Osteoblast (primary cell): ENCODE measurements around the gene PMP22. TPM values are rescaled to one million over a fixed set of nuclear protein-coding genes. Genes with fewer than 3 reads are reported as not detected.

Source experiments
- DNase-seq: peaks from one replicate; pipeline ENCODE4 v3.0.0; 2011; ENCODE audit warnings: low spot score, mixed read lengths; ENCODE audit not compliant: insufficient read length; ENCODE audit errors: missing footprints
- H2AFZ ChIP-seq: 2 replicates; pipeline ENCODE4 v1.6.0; 2011; ENCODE audit warnings: mild to moderate bottlenecking, low read length
- H3K27ac ChIP-seq: 2 replicates; pipeline ENCODE4 v1.5.1; 2011; ENCODE audit warnings: mild to moderate bottlenecking, low read depth, low read length, moderate library complexity
- H3K27me3 ChIP-seq: 2 replicates; pipeline ENCODE4 v1.6.0; 2012; ENCODE audit warnings: mild to moderate bottlenecking, control low read depth, inconsistent platforms, low read length, moderate library complexity; ENCODE audit not compliant: insufficient read depth
- H3K36me3 ChIP-seq: 2 replicates; pipeline ENCODE4 v1.5.1; 2011; ENCODE audit warnings: mild to moderate bottlenecking, low read length, control low read depth, moderate library complexity; ENCODE audit not compliant: insufficient read depth
- H3K4me1 ChIP-seq: 2 replicates; pipeline ENCODE4 v1.5.1; 2011; ENCODE audit warnings: mild to moderate bottlenecking, low read length, control low read depth, moderate library complexity; ENCODE audit not compliant: insufficient read depth
- H3K4me2 ChIP-seq: 2 replicates; pipeline ENCODE4 v1.6.0; 2011; ENCODE audit warnings: mild to moderate bottlenecking, low read length; ENCODE audit not compliant: insufficient read depth
- H3K4me3 ChIP-seq: fragments of 200-600 bp; sonication (generic); 3 replicates; pipeline ENCODE4 v1.5.1; 2012; ENCODE audit warnings: mild to moderate bottlenecking, low read length, inconsistent platforms; ENCODE audit not compliant: insufficient read depth
- H3K79me2 ChIP-seq: 2 replicates; pipeline ENCODE4 v1.6.0; 2012; ENCODE audit warnings: mild to moderate bottlenecking, low read length, control low read depth, inconsistent platforms; ENCODE audit not compliant: insufficient read depth
- H3K9me3 ChIP-seq: 2 replicates; pipeline ENCODE4 v1.5.1; 2011; ENCODE audit warnings: low read depth, low read length, control low read depth
- H4K20me1 ChIP-seq: 2 replicates; pipeline ENCODE4 v1.6.0; 2012; ENCODE audit warnings: mild to moderate bottlenecking, low read length, control low read depth; ENCODE audit not compliant: insufficient read depth
- total RNA-seq: library from RNA; depleted of rRNA; stranded (reverse); fragments of >200 nt; gene quantifications from 2 replicates; pipeline ENCODE4 v1.2.3, GENCODE V29; 2012
- TF ChIP-seq, protein P1 (sequence below): IDR thresholded peaks from 2 replicates; pipeline ENCODE4 v1.5.1; 2011; ENCODE audit warnings: mild to moderate bottlenecking, low read depth, low read length, moderate library complexity; ENCODE audit errors: extremely low read depth

PMP22 gene
- total RNA-seq, 1 donor, result 163 TPM

GRCh38 chr17:15285466-15285865 lies 20.3 kb upstream of the PMP22 start:
- H4K20me1 ChIP-seq, result no peaks in the 10 kb centered on the region
- no peak for DNase-seq
- TF ChIP-seq, protein P1, sequence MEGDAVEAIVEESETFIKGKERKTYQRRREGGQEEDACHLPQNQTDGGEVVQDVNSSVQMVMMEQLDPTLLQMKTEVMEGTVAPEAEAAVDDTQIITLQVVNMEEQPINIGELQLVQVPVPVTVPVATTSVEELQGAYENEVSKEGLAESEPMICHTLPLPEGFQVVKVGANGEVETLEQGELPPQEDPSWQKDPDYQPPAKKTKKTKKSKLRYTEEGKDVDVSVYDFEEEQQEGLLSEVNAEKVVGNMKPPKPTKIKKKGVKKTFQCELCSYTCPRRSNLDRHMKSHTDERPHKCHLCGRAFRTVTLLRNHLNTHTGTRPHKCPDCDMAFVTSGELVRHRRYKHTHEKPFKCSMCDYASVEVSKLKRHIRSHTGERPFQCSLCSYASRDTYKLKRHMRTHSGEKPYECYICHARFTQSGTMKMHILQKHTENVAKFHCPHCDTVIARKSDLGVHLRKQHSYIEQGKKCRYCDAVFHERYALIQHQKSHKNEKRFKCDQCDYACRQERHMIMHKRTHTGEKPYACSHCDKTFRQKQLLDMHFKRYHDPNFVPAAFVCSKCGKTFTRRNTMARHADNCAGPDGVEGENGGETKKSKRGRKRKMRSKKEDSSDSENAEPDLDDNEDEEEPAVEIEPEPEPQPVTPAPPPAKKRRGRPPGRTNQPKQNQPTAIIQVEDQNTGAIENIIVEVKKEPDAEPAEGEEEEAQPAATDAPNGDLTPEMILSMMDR, result no peak
- H3K4me2 ChIP-seq, result no peak overlapping the region
- H3K4me3 ChIP-seq, result no peak overlapping the region
- no peaks in the 10 kb centered on the region for H3K9me3 ChIP-seq
- no peaks in the 10 kb centered on the region for H3K36me3 ChIP-seq
- H3K27ac ChIP-seq, result no peak overlapping the region
- H3K27me3 ChIP-seq, result no peaks in the 10 kb centered on the region
- peaks cover 18% of the 10 kb centered on the region for H3K4me1 ChIP-seq
- H2AFZ ChIP-seq, result no peak overlapping the region
- H3K79me2 ChIP-seq, result no peaks in the 10 kb centered on the region

DNA sequence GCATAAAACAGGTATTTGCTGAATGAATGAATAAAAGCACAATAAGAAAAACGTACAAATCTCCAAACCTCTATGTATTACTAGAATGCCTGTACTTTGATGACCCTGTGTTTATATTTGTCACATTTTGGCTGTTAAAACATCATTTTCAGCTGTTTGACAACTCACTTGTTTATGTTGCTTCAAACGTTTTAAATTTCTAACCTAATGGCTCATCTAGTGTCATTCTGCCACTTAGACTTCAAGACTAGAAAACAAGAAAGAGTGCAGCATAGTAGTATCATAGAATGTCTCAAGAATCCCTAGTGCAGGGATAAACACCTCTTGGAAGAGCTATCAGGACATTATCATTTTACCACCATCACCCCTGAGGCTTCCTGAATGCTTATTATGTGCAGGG lies 19.4 kb upstream of the PMP22 start:
- no peaks in the 10 kb centered on the region for H3K27me3 ChIP-seq
- H3K79me2 ChIP-seq, result no peaks in the 10 kb centered on the region
- no peak for DNase-seq
- no peaks in the 10 kb centered on the region for H3K9me3 ChIP-seq
- H3K4me2 ChIP-seq, result no peak overlapping the region
- H3K27ac ChIP-seq, result no peak overlapping the region
- H3K36me3 ChIP-seq, result no peaks in the 10 kb centered on the region
- no peak overlapping the region for H3K4me3 ChIP-seq
- H3K4me1 ChIP-seq, result peaks cover 15% of the 10 kb centered on the region
- no peak overlapping the region for H2AFZ ChIP-seq
- H4K20me1 ChIP-seq, result no peaks in the 10 kb centered on the region
- TF ChIP-seq, protein P1, result no peak

- Histone ChIP-seq H4K20me1 (no peaks in the 10 kb centered on the region), H2AFZ (no peak overlapping the region), H3K4me1 (peaks cover 15% of the 10 kb centered on the region), H3K9me3 (no peaks in the 10 kb centered on the region), H3K79me2 (no peaks in the 10 kb centered on the region), H3K36me3 (no peaks in the 10 kb centered on the region), H3K4me2 (no peak overlapping the region), H3K4me3 (no peak overlapping the region), H3K27me3 (no peaks in the 10 kb centered on the region), H3K27ac (no peak overlapping the region)
- no peak for DNase-seq
- TF ChIP-seq, protein P1, result no peak
Measured at GRCh38 chr17:15284107-15284506, 19.0 kb upstream of the PMP22 start.

DNA sequence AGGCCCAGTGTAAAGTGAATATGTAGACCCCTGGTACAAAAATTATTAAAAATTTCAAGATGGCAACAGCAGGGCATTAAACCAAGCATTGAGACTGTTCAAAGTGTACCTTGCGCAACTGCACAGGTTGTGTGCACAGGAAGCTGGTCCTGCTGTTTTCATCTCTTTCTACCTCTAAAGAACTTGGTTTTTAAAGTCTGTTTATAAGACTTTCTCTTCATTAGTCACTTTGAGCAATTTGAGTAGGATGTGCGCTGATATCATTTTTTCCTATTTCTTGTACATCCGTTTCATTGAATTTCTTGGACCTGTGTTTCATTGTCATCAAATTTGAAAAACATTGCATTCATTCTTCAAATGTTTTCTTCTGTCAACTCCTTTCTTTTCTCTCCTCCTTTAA lies 16.8 kb upstream of the PMP22 start:
- Histone ChIP-seq H4K20me1 (no peaks in the 10 kb centered on the region), H3K4me2 (no peak overlapping the region), H2AFZ (no peak overlapping the region), H3K4me3 (no peak overlapping the region), H3K9me3 (no peaks in the 10 kb centered on the region), H3K4me1 (peaks cover 21% of the 10 kb centered on the region), H3K27ac (no peak overlapping the region), H3K27me3 (no peaks in the 10 kb centered on the region), H3K79me2 (no peaks in the 10 kb centered on the region), H3K36me3 (no peaks in the 10 kb centered on the region)
- DNase-seq, result no peak
- TF ChIP-seq, protein P1, result no peak
